Measurements from ENCODE around the gene CNTNAP5. TPM values are rescaled to one million over a fixed set of nuclear protein-coding genes. Genes with fewer than 3 reads are reported as not detected.
"Not testable (repeated sequence)": the region's sequence is repeated elsewhere in the genome, so short reads cannot be mapped to it uniquely, and the experiment has no call there.

Gene CNTNAP5
- total and polyA plus RNA-seq, 2 experiments from 2014 or later = 0.03 TPM; not detected in 1

- no peaks in the 10 kb centered on the region for H3K36me3 ChIP-seq
- no peak overlapping the region for H3K27ac ChIP-seq
- H3K4me1 ChIP-seq (ENCODE audit: low read depth) = no peaks in the 10 kb centered on the region
- no peak for TF ChIP-seq CTCF (IDR thresholded peaks at IDR 0.05; ENCODE audit: low read depth, low read length)
- no peak overlapping the region for H3K4me3 ChIP-seq
- no peak for DNase-seq (ENCODE audit: low read depth in 1 of 2, low spot score in 1 of 2)
- no peaks in the 10 kb centered on the region for H3K27me3 ChIP-seq
- H3K9me3 ChIP-seq (ENCODE audit: low read depth) = no peaks in the 10 kb centered on the region
Observed at GRCh38 chr2:124395961-124396360, 370.9 kb downstream of the CNTNAP5 start.

GRCh38 chr2:124402274-124402673 is 377.2 kb downstream of the CNTNAP5 start:
- no peak overlapping the region for H3K27ac ChIP-seq
- no peaks in the 10 kb centered on the region for H3K4me1 ChIP-seq (ENCODE audit: low read depth)
- no peak overlapping the region for H3K4me3 ChIP-seq
- no peaks in the 10 kb centered on the region for H3K9me3 ChIP-seq (ENCODE audit: low read depth)
- TF ChIP-seq CTCF (IDR thresholded peaks at IDR 0.05; ENCODE audit: low read depth, low read length) = no peak
- H3K36me3 ChIP-seq = no peaks in the 10 kb centered on the region
- H3K27me3 ChIP-seq = no peaks in the 10 kb centered on the region
- DNase-seq (ENCODE audit: low read depth in 1 of 2, low spot score in 1 of 2) = no peak

GRCh38 chr2:124407836-124408534 is 382.9 kb downstream of the CNTNAP5 start:
- not testable (repeated sequence) for H3K27ac ChIP-seq; H3K36me3 ChIP-seq; H3K27me3 ChIP-seq; H3K9me3 ChIP-seq (ENCODE audit: low read depth); H3K4me1 ChIP-seq (ENCODE audit: low read depth); DNase-seq (ENCODE audit: low read depth in 1 of 2, low spot score in 1 of 2); H3K4me3 ChIP-seq

- Histone ChIP-seq H3K27me3 (no peaks in the 10 kb centered on the region), H3K4me1 (ENCODE audit: low read depth) (no peaks in the 10 kb centered on the region), H3K36me3 (no peaks in the 10 kb centered on the region), H3K27ac (no peak overlapping the region), H3K9me3 (ENCODE audit: low read depth) (no peaks in the 10 kb centered on the region), H3K4me3 (no peak overlapping the region)
- DNase-seq (ENCODE audit: low read depth in 1 of 2, low spot score in 1 of 2) = no peak
- no peak for TF ChIP-seq CTCF (IDR thresholded peaks at IDR 0.05; ENCODE audit: low read depth, low read length)
Observed at GRCh38 chr2:124424074-124424473, 399.0 kb downstream of the CNTNAP5 start.

- H3K4me3 ChIP-seq = no peak overlapping the region
- H3K4me1 ChIP-seq (ENCODE audit: low read depth) = no peaks in the 10 kb centered on the region
- DNase-seq (ENCODE audit: low read depth in 1 of 2, low spot score in 1 of 2) = peak in 1 of 2 donors; percentile 20
- TF ChIP-seq CTCF (IDR thresholded peaks at IDR 0.05; ENCODE audit: low read depth, low read length) = no peak
- no peaks in the 10 kb centered on the region for H3K27me3 ChIP-seq
- no peak overlapping the region for H3K27ac ChIP-seq
- H3K36me3 ChIP-seq = no peaks in the 10 kb centered on the region
- H3K9me3 ChIP-seq (ENCODE audit: low read depth) = no peaks in the 10 kb centered on the region
Observed at GRCh38 chr2:124426122-124426521, 401.0 kb downstream of the CNTNAP5 start.

GRCh38 chr2:124426625-124427024 is 401.5 kb downstream of the CNTNAP5 start:
- no peak for TF ChIP-seq CTCF (IDR thresholded peaks at IDR 0.05; ENCODE audit: low read depth, low read length)
- Histone ChIP-seq H3K36me3 (no peaks in the 10 kb centered on the region), H3K27me3 (no peaks in the 10 kb centered on the region), H3K27ac (no peak overlapping the region), H3K4me1 (ENCODE audit: low read depth) (no peaks in the 10 kb centered on the region), H3K9me3 (ENCODE audit: low read depth) (no peaks in the 10 kb centered on the region), H3K4me3 (no peak overlapping the region)
- no peak for DNase-seq (ENCODE audit: low read depth in 1 of 2, low spot score in 1 of 2)
